Testis (tissue), 2 donors: Measurements from ENCODE around the gene KIF1B.
"Not testable (repeated sequence)": the region's sequence is repeated elsewhere in the genome, so short reads cannot be mapped to it uniquely, and the experiment has no call there.

Experiments used
- POLR2A ChIP-seq: fragments of 450-650 bp; IDR thresholded peaks from one replicate; pipeline ENCODE4 v1.6.1; 2017; ENCODE audit warnings: antibody characterized with exemption, mild to moderate bottlenecking, moderate library complexity
- TF ChIP-seq, protein P1 (sequence below), 3 experiments: fragments of 450-650 bp in 2 of 3; fragments of 200-600 bp in 1 of 3; sonication (generic) in 1 of 3; IDR thresholded peaks; one replicate each; pipeline ENCODE4 v1.5.1; 2016 to 2019; ENCODE audit warnings: antibody characterized with exemption in 3 of 3, mild to moderate bottlenecking in 2 of 3, moderate library complexity in 1 of 3

DNA sequence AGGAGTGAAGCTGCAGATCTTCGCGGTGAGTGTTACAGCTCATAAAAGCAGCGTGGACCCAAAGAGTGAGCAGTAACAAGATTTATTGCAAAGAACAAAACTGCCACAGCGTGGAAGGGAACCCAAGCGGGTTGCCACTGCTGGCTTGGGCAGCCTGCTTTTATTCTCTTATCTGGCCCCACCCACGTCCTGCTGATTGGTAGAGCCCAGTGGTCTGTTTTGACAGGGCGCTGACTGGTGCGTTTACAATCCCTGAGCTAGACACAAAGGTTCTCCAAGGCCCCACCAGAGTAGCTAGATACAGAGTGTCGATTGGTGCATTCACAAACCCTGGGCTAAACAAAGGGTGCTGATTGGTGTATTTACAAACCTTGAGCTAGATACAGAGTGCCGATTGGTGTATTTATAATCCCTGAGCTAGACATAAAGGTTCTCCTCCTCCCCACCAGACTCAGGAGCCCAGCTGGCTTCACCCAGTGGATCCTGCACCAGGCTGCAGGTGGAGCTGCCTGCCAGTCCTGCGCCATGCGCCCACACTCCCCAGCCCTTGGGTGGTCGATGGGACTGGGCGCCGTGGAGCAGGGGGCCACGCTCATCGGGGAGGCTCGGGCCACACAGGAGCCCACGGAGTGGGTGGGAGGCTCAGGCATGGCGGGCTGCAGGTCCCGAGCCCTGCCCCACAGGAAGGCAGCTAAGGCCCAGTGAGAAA, 215.6 kb downstream of the KIF1B start:
- TF ChIP-seq POLR2A: not testable (repeated sequence)
- TF ChIP-seq, protein P1, sequence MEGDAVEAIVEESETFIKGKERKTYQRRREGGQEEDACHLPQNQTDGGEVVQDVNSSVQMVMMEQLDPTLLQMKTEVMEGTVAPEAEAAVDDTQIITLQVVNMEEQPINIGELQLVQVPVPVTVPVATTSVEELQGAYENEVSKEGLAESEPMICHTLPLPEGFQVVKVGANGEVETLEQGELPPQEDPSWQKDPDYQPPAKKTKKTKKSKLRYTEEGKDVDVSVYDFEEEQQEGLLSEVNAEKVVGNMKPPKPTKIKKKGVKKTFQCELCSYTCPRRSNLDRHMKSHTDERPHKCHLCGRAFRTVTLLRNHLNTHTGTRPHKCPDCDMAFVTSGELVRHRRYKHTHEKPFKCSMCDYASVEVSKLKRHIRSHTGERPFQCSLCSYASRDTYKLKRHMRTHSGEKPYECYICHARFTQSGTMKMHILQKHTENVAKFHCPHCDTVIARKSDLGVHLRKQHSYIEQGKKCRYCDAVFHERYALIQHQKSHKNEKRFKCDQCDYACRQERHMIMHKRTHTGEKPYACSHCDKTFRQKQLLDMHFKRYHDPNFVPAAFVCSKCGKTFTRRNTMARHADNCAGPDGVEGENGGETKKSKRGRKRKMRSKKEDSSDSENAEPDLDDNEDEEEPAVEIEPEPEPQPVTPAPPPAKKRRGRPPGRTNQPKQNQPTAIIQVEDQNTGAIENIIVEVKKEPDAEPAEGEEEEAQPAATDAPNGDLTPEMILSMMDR (IDR thresholded peaks at IDR 0.05): not testable (repeated sequence)
